Spinal cord (tissue), 10 donors: ENCODE data around the gene NFATC2IP. TPM values are rescaled to one million over a fixed set of nuclear protein-coding genes. Genes with fewer than 3 reads are reported as not detected.
"Not testable (repeated sequence)": the region's sequence is repeated elsewhere in the genome, so short reads cannot be mapped to it uniquely, and the experiment has no call there.

ENCODE experiments used
- DNase-seq, 6 donors: peaks; one replicate each; pipeline versions ENCODE4 v3.0.0 to v3.0.0-alpha.2; 2013 to 2015; ENCODE audit warnings: low spot score in 6 of 6, low read depth in 4 of 6
- H3K27ac ChIP-seq: one replicate; pipeline ENCODE4 v1.5.1; 2013; ENCODE audit warnings: low read depth, low read length, control low read depth
- H3K27me3 ChIP-seq: one replicate; pipeline ENCODE4 v1.6.1; 2013; ENCODE audit warnings: low read length; ENCODE audit not compliant: control insufficient read depth, insufficient read depth
- H3K36me3 ChIP-seq: one replicate; pipeline ENCODE4 v1.6.1; 2013; ENCODE audit warnings: low read length; ENCODE audit not compliant: control insufficient read depth, insufficient read depth
- H3K4me1 ChIP-seq: one replicate; pipeline ENCODE4 v1.6.1; 2013; ENCODE audit warnings: low read length; ENCODE audit not compliant: control insufficient read depth, insufficient read depth
- H3K4me3 ChIP-seq: one replicate; pipeline ENCODE4 v1.5.1; 2013; ENCODE audit warnings: low read depth, low read length, control low read depth
- H3K9me3 ChIP-seq: one replicate; pipeline ENCODE4 v1.6.1; 2013; ENCODE audit warnings: low read length; ENCODE audit not compliant: control insufficient read depth, insufficient read depth
- WGBS: methylation state at CpG from one replicate; pipeline ENCODE4 v1.1.5; 2013; ENCODE audit warnings: missing lambda C conversion rate; ENCODE audit not compliant: insufficient coverage; 5-methylcytosine and 5-hydroxymethylcytosine counted together
- polyA plus RNA-seq, 2 donors: library from polyadenylated mRNA; unstranded; fragments of 120-200 nt; gene quantifications; one replicate each; pipeline ENCODE4 v1.2.1, GENCODE V29; 2013; ENCODE audit not compliant: insufficient read length in 2 of 2
- total RNA-seq, 2 donors: library from RNA; depleted of rRNA in 1 of 2; stranded (reverse); fragments of 120-200 nt in 1 of 2; fragments of >200 nt in 1 of 2; gene quantifications; one replicate each; pipeline versions ENCODE4 v1.2.3 to v1.2.4, GENCODE V29; 2013 to 2014
- donor health status: healthy.

The NFATC2IP gene
- total and polyA plus RNA-seq, 4 donors, result 26.3 to 70.8 (median 32.0) TPM

GRCh38 chr16:28980330-28980729 is 29.6 kb downstream of the NFATC2IP start:
- not testable (repeated sequence) for H3K27me3 ChIP-seq, H3K9me3 ChIP-seq, DNase-seq, H3K4me1 ChIP-seq, H3K27ac ChIP-seq, H3K4me3 ChIP-seq
- peaks cover 72% of the 10 kb centered on the region for H3K36me3 ChIP-seq
- WGBS, result 88% methylated on average over 6 of the region's 7 CpGs

- Histone ChIP-seq H3K27me3 (no peaks in the 10 kb centered on the region), H3K4me1 (peaks cover 2% of the 10 kb centered on the region), H3K36me3 (peaks cover 78% of the 10 kb centered on the region), H3K4me3 (no peak overlapping the region), H3K9me3 (no peaks in the 10 kb centered on the region), H3K27ac (no peak overlapping the region)
- no peak for DNase-seq
- 92% methylated on average over 7 of the region's 7 CpGs for WGBS
These were observed 30.2 kb downstream of the NFATC2IP start for GRCh38 chr16:28980929-28981328.

GRCh38 chr16:28981517-28981916 is 30.8 kb downstream of the NFATC2IP start:
- 71% methylated on average over 6 of the region's 12 CpGs for WGBS
- no peaks in the 10 kb centered on the region for H3K4me1 ChIP-seq
- H3K4me3 ChIP-seq, result no peak overlapping the region
- peaks cover 84% of the 10 kb centered on the region for H3K36me3 ChIP-seq
- H3K27me3 ChIP-seq, result no peaks in the 10 kb centered on the region
- no peak for DNase-seq
- no peak overlapping the region for H3K27ac ChIP-seq
- H3K9me3 ChIP-seq, result no peaks in the 10 kb centered on the region

GRCh38 chr16:28982418-28982817 is 31.7 kb downstream of the NFATC2IP start:
- Histone ChIP-seq H3K27me3 (no peaks in the 10 kb centered on the region), H3K27ac (no peak overlapping the region), H3K36me3 (peaks cover 91% of the 10 kb centered on the region), H3K4me1 (no peaks in the 10 kb centered on the region), H3K9me3 (no peaks in the 10 kb centered on the region), H3K4me3 (no peak overlapping the region)
- no peak for DNase-seq
- WGBS, result 97% methylated on average over 10 of the region's 10 CpGs

GRCh38 chr16:28982949-28983348 is 32.2 kb downstream of the NFATC2IP start:
- Histone ChIP-seq H3K27me3 (no peaks in the 10 kb centered on the region), H3K4me1 (no peaks in the 10 kb centered on the region), H3K36me3 (peaks cover 93% of the 10 kb centered on the region), H3K9me3 (no peaks in the 10 kb centered on the region), H3K27ac (no peak overlapping the region), H3K4me3 (no peak overlapping the region)
- 97% methylated on average over 5 of the region's 11 CpGs for WGBS
- DNase-seq, result no peak

- 93% methylated on average over 18 of the region's 18 CpGs for whole genome bisulfite sequencing
- no peaks in the 10 kb centered on the region for H3K27me3 ChIP-seq
- no peaks in the 10 kb centered on the region for H3K4me1 ChIP-seq
- no peaks in the 10 kb centered on the region for H3K9me3 ChIP-seq
- peaks cover 94% of the 10 kb centered on the region for H3K36me3 ChIP-seq
- H3K4me3 ChIP-seq, result no peak overlapping the region
- no peak overlapping the region for H3K27ac ChIP-seq
- no peak for DNase-seq
These were observed 32.9 kb downstream of the NFATC2IP start for GRCh38 chr16:28983644-28984043.

GRCh38 chr16:28984091-28984490 is 33.4 kb downstream of the NFATC2IP start:
- DNase-seq, result no peak
- Histone ChIP-seq H3K4me1 (no peaks in the 10 kb centered on the region), H3K27ac (no peak overlapping the region), H3K9me3 (no peaks in the 10 kb centered on the region), H3K36me3 (peaks cover 94% of the 10 kb centered on the region), H3K27me3 (no peaks in the 10 kb centered on the region), H3K4me3 (no peak overlapping the region)
- WGBS, result 84% methylated on average over 12 of the region's 12 CpGs

GRCh38 chr16:28984619-28985135 is 33.9 kb downstream of the NFATC2IP start, which contains the start of gene LAT:
Gene LAT, plus strand, starts transcription at chr16:28985052. Its CDS starts 366 bp downstream, at chr16:28985418.
- WGBS, result 88% methylated on average over 18 of the region's 24 CpGs
- no peaks in the 10 kb centered on the region for H3K27me3 ChIP-seq
- H3K4me3 ChIP-seq, result no peak within 1 kb of the TSS
- no peaks in the 10 kb centered on the region for H3K9me3 ChIP-seq
- H3K4me1 ChIP-seq, result no peaks in the 10 kb centered on the region
- no peak for DNase-seq
- H3K36me3 ChIP-seq, result peaks cover 94% of the 10 kb centered on the region
- no peak within 1 kb of the TSS for H3K27ac ChIP-seq

GRCh38 chr16:28985211-28986041 is 34.7 kb downstream of the NFATC2IP start:
- no peak overlapping the region for H3K4me3 ChIP-seq
- no peaks in the 10 kb centered on the region for H3K4me1 ChIP-seq
- no peak for DNase-seq
- H3K27me3 ChIP-seq, result no peaks in the 10 kb centered on the region
- no peak overlapping the region for H3K27ac ChIP-seq
- 93% methylated on average over 19 of the region's 19 CpGs for WGBS
- peaks cover 97% of the 10 kb centered on the region for H3K36me3 ChIP-seq
- H3K9me3 ChIP-seq, result no peaks in the 10 kb centered on the region

- H3K36me3 ChIP-seq, result peaks cover 93% of the 10 kb centered on the region
- no peaks in the 10 kb centered on the region for H3K9me3 ChIP-seq
- no peak overlapping the region for H3K27ac ChIP-seq
- 94% methylated on average over 9 of the region's 9 CpGs for WGBS
- no peaks in the 10 kb centered on the region for H3K4me1 ChIP-seq
- no peak overlapping the region for H3K4me3 ChIP-seq
- DNase-seq, result no peak
- no peaks in the 10 kb centered on the region for H3K27me3 ChIP-seq
These were observed 35.3 kb downstream of the NFATC2IP start for GRCh38 chr16:28986046-28986445.
